Measurements from ENCODE around the gene RNFT2.

The RNFT2 gene

GRCh38 chr12:116709768-116710167 is 28.3 kb upstream of the RNFT2 start:
- H3K4me3 ChIP-seq: no peak overlapping the region
- no peak overlapping the region for H3K27ac ChIP-seq
- no peak for TF ChIP-seq CTCF (IDR thresholded peaks at IDR 0.05)
- DNase-seq (ENCODE audit: low spot score): no peak

GRCh38 chr12:116710370-116711150 is 27.6 kb upstream of the RNFT2 start:
- TF ChIP-seq CTCF (IDR thresholded peaks at IDR 0.05): no peak

GRCh38 chr12:116712458-116713303 is 25.4 kb upstream of the RNFT2 start:
- no peak for TF ChIP-seq CTCF (IDR thresholded peaks at IDR 0.05)
- DNase-seq (ENCODE audit: low spot score): no peak

More at GRCh38 chr12:116710370-116711150, 27.6 kb upstream of the RNFT2 start:
- Histone ChIP-seq H3K27ac (no peak overlapping the region), H3K4me3 (no peak overlapping the region)
- no peak for DNase-seq (ENCODE audit: low spot score)

GRCh38 chr12:116713527-116713926 is 24.6 kb upstream of the RNFT2 start:
- no peak overlapping the region for H3K4me3 ChIP-seq
- TF ChIP-seq CTCF (IDR thresholded peaks at IDR 0.05): no peak
- no peak overlapping the region for H3K27ac ChIP-seq
- no peak for DNase-seq (ENCODE audit: low spot score)

More at GRCh38 chr12:116712458-116713303, 25.4 kb upstream of the RNFT2 start:
- Histone ChIP-seq H3K27ac (no peak overlapping the region), H3K4me3 (no peak overlapping the region)

GRCh38 chr12:116714175-116714574 is 23.9 kb upstream of the RNFT2 start:
- DNase-seq (ENCODE audit: low spot score): no peak
- no peak overlapping the region for H3K27ac ChIP-seq
- no peak for TF ChIP-seq CTCF (IDR thresholded peaks at IDR 0.05)
- H3K4me3 ChIP-seq: no peak overlapping the region

- no peak overlapping the region for H3K27ac ChIP-seq
- H3K4me3 ChIP-seq: peak overlapping the region; percentile 25
- peak; percentile 83 for DNase-seq (ENCODE audit: low spot score)
- no peak for TF ChIP-seq CTCF (IDR thresholded peaks at IDR 0.05)
These were observed 20.4 kb upstream of the RNFT2 start for GRCh38 chr12:116717466-116718437.
